COLO668 (cell line): ENCODE data around the gene TPSAB1.
A peak's percentile ranks its signal among the peaks of the same experiment; 100 is the strongest.
"Not testable (repeated sequence)": the region's sequence is repeated elsewhere in the genome, so short reads cannot be mapped to it uniquely, and the experiment has no call there.

Source experiments
- DNase-seq: peaks from one replicate; lab custom pipeline; 2025; ENCODE audit not compliant: unreplicated experiment; lab: John Stamatoyannopoulos, UW

TPSAB1 gene

DNA sequence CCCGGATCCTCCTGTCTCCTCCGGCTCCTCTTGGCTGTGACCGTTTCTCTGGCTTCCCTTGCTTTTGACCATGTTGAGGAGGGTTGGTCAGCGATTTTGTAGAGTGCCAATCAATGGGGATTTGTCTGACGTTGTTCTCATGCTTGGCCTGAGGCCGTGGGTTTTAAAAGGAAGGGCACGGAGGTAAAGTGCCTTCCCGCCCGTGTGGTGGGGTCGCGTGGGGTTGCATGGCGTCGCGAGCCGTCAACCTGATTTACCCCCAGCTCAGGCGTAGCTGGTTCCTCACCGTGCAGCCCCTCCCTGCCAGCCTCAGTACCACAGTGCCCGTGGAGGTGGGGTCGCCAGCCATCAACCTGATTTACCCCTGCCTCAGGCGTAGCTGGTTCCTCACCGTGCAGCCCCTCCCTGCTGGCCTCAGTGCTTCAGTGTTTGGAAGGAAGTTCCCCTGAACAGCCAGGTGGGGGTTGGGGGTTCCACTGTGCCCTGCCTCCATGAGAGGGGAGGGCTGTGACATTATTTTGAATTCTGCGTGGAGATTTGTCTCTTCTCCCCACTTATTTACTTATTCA is 5.0 kb downstream of the TPSAB1 start:
- no peak for DNase-seq

DNA sequence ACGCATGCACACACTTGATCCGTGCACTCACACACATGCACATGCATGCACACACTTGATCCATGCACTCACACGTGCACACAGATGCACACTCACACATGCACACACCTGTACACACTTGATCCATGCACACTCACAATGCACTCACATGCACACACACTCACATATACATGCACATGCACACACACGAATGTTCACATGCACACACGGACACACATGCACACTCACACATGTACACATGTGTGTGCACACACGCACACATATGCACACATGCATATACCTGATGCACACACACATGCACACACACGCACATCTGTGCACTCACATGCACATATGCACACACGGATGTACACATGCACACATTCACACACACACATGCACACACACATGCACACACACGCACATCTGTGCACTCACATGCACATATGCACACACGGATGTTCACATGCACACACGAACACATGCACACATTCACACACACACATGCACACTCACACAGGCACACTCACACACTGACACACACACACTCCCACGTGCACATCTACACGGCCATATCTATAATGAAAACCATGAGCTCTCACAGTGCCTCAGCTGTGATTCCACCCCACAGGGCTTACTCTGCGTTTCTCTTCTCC is 7.5 kb downstream of the TPSAB1 start:
- not testable (repeated sequence) for DNase-seq

- DNase-seq = not testable (repeated sequence)
These were observed 8.7 kb downstream of the TPSAB1 start for GRCh38 chr16:1249031-1249755.

DNA sequence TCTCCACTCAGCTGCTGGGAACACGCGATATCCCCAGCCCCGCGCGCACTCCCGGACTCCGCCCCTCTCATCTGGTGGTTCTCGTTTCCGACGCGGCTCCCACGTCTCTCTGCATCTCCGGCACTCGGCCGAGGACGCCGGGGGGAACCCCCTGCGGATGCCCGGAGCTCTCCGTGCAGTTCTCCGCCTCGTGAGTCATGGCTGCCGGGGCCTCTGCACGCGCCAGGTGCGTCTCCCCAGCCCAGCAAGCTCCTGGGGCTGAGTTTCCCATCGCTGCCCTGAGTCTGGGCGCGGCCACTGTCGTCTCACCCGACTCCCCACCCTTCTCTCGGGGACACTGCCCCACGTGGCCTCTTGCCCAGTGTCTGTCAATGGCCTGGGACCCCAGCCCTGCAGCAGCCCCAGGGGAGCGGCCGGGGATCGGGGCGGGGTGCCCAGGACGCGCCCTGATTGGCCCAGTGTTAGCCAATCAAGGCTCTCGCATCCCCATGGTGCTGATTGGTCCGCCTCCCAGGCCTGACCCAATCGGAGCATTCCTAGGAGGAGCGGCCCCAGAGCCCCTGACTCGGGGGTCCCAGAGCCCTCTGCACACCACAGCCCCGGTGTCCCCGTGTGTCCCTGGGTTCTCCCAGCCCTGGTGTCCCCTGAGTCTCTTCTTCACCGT is 13.3 kb downstream of the TPSAB1 start:
- DNase-seq = not testable (repeated sequence)

DNA sequence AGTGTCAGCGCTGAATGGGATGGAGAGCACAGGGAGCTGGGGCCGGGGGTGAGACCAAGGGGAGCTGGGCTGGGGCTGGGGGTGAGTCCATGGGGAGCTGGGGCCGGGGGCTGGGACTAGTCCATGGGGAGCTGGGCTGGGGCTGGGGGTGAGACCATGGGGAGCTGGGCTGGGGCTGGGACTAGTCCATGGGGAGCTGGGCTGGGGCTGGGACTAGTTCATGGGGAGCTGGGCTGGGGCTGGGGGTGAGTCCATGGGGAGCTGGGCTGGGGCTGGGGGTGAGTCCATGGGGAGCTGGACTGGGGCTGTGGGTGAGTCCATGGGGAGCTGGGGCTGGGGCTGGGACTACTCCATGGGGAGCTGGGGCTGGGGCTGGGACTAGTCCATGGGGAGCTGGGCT is 14.3 kb downstream of the TPSAB1 start:
- DNase-seq = not testable (repeated sequence)

- DNase-seq = not testable (repeated sequence)
These were observed 15.0 kb downstream of the TPSAB1 start, which contains the start of gene TPSD1 for GRCh38 chr16:1255276-1256122. Gene TPSD1 (plus strand): TSS chr16:1256069. CDS start chr16:1256281, 212 bp downstream.

DNA sequence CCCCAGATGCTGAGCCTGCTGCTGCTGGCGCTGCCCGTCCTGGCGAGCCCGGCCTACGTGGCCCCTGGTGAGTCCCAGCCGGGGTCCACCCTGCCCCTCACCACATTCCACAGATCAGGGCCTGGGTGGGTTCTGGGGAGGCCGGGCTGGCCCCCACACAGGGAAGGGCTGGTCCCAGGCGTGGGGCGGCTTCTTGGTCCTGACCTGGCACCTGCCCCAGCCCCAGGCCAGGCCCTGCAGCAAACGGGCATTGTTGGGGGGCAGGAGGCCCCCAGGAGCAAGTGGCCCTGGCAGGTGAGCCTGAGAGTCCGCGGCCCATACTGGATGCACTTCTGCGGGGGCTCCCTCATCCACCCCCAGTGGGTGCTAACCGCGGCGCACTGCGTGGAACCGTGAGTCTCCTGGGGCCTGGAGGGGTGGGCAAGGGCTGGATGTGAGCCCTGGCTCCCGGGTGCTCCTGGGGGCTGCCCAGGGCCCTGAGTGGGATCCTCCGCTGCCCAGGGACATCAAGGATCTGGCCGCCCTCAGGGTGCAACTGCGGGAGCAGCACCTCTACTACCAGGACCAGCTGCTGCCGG is 15.9 kb downstream of the TPSAB1 start:
- not testable (repeated sequence) for DNase-seq

DNA sequence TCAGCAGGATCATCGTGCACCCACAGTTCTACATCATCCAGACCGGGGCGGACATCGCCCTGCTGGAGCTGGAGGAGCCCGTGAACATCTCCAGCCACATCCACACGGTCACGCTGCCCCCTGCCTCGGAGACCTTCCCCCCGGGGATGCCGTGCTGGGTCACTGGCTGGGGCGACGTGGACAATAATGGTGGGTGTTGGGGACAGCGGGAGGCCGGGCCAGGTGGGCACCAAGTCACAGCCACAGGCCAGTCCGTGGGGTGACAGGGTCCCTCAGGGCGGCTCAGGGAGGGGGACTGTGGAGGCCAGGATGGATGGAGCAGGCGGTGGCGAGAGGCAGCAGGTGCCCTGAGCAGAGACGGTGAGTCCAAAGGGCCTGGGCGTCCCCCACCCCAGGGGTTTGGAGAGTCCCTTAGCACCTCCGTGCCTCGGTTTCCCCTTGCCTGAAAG is 16.4 kb downstream of the TPSAB1 start:
- DNase-seq = no peak

DNA sequence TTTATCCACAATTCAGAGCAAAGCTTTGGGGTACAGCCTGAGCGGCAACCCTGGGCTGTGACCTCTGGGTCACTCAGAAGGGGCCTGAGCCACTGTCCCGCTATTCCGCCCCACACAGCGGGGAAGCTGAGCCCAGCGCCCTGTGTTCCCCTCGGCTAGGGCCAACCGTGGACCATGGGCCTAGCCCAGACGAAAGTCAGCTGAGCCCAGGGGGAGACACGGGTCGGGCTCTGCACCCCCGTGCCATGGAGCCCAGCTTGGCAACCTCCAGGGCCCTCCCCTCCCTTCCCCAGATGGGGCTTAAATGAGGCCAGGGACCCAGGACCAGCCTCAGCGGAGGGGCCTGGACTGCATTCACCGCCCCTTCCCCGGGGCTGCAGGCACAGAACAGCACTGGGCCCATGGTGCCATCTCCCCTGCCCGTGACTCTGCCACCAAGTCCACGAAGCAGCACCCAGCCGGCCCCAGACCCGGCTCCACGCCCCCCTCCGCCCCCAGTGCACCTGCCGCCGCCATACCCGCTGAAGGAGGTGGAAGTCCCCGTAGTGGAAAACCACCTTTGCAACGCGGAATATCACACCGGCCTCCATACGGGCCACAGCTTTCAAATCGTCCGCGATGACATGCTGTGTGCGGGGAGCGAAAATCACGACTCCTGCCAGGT is 17.2 kb downstream of the TPSAB1 start:
- peak; percentile 30 for DNase-seq

DNA sequence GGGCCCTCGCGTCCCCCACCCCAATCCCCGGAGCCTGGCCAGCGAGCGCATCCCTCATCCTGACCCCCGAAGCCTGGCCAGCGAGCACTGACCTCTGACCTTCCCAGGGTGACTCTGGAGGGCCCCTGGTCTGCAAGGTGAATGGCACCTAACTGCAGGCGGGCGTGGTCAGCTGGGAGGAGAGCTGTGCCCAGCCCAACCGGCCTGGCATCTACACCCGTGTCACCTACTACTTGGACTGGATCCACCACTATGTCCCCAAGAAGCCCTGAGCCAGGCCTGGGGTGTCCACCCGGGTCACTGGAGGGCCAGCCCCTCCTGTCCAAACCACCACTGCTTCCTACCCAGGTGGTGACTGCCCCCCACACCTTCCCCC is 17.7 kb downstream of the TPSAB1 start:
- DNase-seq = peak; percentile 30

DNA sequence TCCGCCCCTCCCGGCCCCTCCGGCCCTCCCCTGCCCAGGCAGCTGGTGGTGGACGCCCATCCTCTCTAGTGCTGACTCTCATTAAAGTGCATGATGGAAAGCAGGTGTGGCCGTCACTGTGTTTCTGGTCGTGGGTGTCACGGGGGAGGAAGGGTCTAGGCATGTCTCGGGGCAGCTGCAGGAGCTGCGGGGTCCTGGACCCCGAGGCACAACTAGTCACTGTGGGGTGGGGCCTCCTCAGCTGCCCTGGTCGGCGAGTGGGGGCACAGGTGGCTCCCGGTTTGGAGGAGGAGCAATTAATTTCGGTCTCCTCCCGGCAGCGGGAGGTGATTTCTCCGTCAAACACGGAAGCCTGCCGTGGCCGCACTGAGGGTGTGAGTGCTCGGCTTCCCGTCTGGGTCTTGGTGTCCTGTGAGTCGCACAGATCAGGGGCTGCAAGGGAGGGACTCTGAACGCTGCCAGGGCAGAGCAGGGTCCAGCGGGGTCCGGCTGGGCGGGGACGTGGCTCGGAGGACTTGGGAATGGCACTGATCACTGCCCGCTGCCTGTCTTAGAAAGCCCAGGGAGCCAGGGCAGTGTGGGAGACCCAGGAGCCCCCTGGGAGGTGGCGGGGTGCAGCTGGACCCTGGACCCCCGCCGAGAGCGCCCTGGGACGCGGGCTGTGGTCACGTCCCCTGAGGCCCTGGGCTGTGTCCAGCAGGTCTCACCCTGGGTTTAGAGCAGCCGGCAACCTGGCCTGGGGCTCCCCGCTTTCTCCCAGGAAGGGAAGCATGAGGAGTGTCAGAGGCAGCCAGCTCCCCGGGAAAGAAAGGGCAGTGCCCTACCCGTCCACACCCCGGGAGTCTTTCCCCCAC is 18.6 kb downstream of the TPSAB1 start:
- peak; percentile 64 for DNase-seq

GRCh38 chr16:1259760-1260068 is 19.2 kb downstream of the TPSAB1 start:
- no peak for DNase-seq

GRCh38 chr16:1260101-1260680 is 19.7 kb downstream of the TPSAB1 start:
- no peak for DNase-seq

- DNase-seq = peak; percentile 93
These were observed 20.8 kb downstream of the TPSAB1 start for GRCh38 chr16:1261131-1261892.

GRCh38 chr16:1262210-1262845 is 21.8 kb downstream of the TPSAB1 start:
- DNase-seq = no peak

DNA sequence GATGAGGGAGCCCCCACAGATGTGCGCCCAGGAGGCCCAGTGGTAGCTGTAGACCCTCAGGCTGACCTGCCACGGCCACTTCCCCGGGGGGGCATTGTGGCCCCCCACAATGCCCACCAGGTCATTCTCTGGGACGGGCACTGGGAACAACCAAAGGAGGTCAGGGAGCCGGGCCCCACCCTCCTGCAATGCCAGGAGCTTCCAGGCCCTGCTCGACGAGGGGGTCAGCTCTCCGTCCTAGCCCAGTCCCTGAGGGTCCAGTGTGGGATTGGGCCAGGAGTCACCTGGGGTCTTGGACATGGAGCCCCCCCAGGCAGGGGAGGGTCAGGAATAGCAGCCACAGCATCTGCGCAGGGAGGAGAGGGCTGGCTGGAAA is 22.3 kb downstream of the TPSAB1 start:
- no peak for DNase-seq

- DNase-seq = no peak
These were observed 23.3 kb downstream of the TPSAB1 start for GRCh38 chr16:1263591-1264344.
